ENCODE measurements around the gene GNA12. TPM values are rescaled to one million over a fixed set of nuclear protein-coding genes. Genes with fewer than 3 reads are reported as not detected.

GNA12 gene
- total and polyA plus RNA-seq, 9 of the 15 experiments (the other 6 are each of a cell fraction or from before 2014, with no cell fraction given), result 0.65 to 32.7 (median 9.6) TPM

DNA sequence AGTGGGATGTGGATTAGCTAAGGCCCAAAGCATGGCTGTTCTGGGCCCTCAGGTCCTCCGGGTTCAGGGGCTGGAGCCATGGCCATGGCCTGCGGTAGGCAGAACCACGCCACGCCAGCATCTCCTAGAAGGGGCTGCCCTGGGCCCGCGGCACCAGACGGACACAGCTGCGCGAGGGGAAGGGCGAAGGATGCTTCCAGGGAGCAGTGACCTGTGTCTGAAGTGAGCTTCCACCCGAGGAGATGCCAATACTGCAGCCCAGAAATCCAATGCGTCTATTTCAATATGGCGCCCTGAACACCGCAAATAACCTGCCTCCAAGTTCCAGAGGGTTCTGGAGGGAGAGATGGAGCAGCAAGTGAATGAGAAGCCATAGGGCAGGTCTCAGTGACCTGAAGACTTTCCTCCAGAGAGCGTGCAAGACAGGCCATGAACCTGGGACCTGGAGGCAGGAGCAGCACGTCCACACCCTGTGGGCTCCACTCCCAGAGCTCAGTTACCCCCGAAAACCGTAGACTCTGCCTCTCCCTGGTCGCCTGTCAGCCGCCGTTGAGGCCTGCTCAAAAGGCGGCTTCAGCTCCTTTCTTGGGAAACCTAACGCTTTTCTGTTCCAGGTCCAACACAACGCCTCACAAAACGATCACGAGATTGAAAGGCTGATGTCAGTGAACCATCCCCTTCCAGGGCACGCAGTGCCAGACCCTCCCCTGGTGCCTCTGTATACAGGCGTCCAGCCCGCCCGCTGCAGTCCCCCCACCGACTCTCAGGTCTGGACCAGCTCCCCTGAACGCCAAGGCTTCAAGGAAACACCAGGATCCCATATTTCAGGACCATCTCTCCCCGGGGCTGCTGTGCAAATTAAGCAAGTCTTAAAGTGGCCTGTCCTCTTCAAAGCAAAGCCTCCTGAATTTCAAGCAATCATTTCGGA lies 118.7 kb downstream of the GNA12 start:
- peak overlapping the region in 1 of 2 experiments; percentile 61; a peak in 1 of 4 replicates for H3K9ac ChIP-seq (ENCODE audit: insufficient read depth in 1 of 2, low read depth in 2 of 2, low read length in 2 of 2)
- TF ChIP-seq PRPF4 (IDR thresholded peaks at IDR 0.05; ENCODE audit: insufficient read depth, low read depth, low read length, poor library complexity, severe bottlenecking) (no peak), RBM22 (IDR thresholded peaks at IDR 0.05; ENCODE audit: low read depth, low read length, poor library complexity, severe bottlenecking) (peak; percentile 10), MXI1 (IDR thresholded peaks at IDR 0.05; ENCODE audit: low read depth, low read length) (no peak), POLR2G (IDR thresholded peaks at IDR 0.05; ENCODE audit: low read depth, low read length) (0 out of 2 replicates have a peak, but pooled peaks have one; percentile 22), TAF7 (tag; IDR thresholded peaks at IDR 0.05) (no peak), HOXB6 (CRISPR knock-in tag; IDR thresholded peaks at IDR 0.05; ENCODE audit: borderline replicate concordance) (no peak), MYBL2 (IDR thresholded peaks at IDR 0.05; ENCODE audit: low read depth) (no peak), MYBL2 (CRISPR knock-in tag; IDR thresholded peaks at IDR 0.05; ENCODE audit: borderline replicate concordance) (no peak), TEAD1 (CRISPR knock-in tag; IDR thresholded peaks at IDR 0.05) (no peak), HCFC1 (IDR thresholded peaks at IDR 0.05; ENCODE audit: low read depth, low read length) (no peak)
- TF ChIP-seq, protein P1, sequence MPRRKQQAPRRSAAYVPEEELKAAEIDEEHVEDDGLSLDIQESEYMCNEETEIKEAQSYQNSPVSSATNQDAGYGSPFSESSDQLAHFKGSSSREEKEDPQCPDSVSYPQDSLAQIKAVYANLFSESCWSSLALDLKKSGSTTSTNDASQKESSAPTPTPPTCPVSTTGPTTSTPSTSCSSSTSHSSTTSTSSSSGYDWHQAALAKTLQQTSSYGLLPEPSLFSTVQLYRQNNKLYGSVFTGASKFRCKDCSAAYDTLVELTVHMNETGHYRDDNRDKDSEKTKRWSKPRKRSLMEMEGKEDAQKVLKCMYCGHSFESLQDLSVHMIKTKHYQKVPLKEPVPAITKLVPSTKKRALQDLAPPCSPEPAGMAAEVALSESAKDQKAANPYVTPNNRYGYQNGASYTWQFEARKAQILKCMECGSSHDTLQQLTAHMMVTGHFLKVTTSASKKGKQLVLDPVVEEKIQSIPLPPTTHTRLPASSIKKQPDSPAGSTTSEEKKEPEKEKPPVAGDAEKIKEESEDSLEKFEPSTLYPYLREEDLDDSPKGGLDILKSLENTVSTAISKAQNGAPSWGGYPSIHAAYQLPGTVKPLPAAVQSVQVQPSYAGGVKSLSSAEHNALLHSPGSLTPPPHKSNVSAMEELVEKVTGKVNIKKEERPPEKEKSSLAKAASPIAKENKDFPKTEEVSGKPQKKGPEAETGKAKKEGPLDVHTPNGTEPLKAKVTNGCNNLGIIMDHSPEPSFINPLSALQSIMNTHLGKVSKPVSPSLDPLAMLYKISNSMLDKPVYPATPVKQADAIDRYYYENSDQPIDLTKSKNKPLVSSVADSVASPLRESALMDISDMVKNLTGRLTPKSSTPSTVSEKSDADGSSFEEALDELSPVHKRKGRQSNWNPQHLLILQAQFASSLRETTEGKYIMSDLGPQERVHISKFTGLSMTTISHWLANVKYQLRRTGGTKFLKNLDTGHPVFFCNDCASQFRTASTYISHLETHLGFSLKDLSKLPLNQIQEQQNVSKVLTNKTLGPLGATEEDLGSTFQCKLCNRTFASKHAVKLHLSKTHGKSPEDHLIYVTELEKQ (CRISPR knock-in tag; IDR thresholded peaks at IDR 0.05), result no peak
- TF ChIP-seq, protein P2, sequence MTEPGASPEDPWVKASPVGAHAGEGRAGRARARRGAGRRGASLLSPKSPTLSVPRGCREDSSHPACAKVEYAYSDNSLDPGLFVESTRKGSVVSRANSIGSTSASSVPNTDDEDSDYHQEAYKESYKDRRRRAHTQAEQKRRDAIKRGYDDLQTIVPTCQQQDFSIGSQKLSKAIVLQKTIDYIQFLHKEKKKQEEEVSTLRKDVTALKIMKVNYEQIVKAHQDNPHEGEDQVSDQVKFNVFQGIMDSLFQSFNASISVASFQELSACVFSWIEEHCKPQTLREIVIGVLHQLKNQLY (CRISPR knock-in tag; conservative IDR thresholded peaks at IDR 0.05), result no peak
- H3K27ac ChIP-seq (ENCODE audit: extremely low read depth, low read depth, low read length), result no peak overlapping the region
- ATAC-seq, result no peak
- H4K20me1 ChIP-seq (replicated peaks; ENCODE audit: control insufficient read depth, insufficient read depth, low read length), result no peaks in the 10 kb centered on the region
- no peaks in the 10 kb centered on the region for H3K9me3 ChIP-seq (replicated peaks; ENCODE audit: control insufficient read depth, insufficient read depth, low read depth, low read length)
- H3K4me2 ChIP-seq (ENCODE audit: insufficient read depth, low read length), result no peak overlapping the region
- no peak overlapping the region for H2AFZ ChIP-seq (ENCODE audit: low read depth, low read length)
- intact Hi-C loops (cut with micrococcal nuclease), result no loop called here
- POLR2A ChIA-PET, result interaction anchor here (1.7 kb wide), 1 partner anchor 10 kb away, joined by 4 read pairs; no protein-coding TSS in a partner anchor
- H3K79me2 ChIP-seq (ENCODE audit: control insufficient read depth, insufficient read depth, low read length), result no peaks in the 10 kb centered on the region
- no peak overlapping the region for H3K4me3 ChIP-seq
- 77% methylated on average over 34 of the region's 34 CpGs for WGBS (ENCODE audit: insufficient coverage, low coverage, missing lambda C conversion rate)
- DNase-seq (ENCODE audit: extremely low read depth in 1 of 4, low spot score in 3 of 4), result no peak
- CTCF ChIA-PET (ENCODE audit: low intra/inter-chr PET ratio), result no interaction called here
- H3K27me3 ChIP-seq (ENCODE audit: control insufficient read depth in 2 of 2, insufficient read depth in 2 of 2, low read length in 2 of 2), result no peaks in the 10 kb centered on the region
- peaks cover 9% of the 10 kb centered on the region; the same call in 1 of the 3 replicates for H3K36me3 ChIP-seq (ENCODE audit: control insufficient read depth, insufficient read depth, low read length)
- BruUV-seq (replicated peaks), result no TSS peak
- in situ Hi-C loops (cut with MboI), result no loop called here
- H3K9me1 ChIP-seq (ENCODE audit: control insufficient read depth, insufficient read depth, low read length), result no peaks in the 10 kb centered on the region
- H3K4me1 ChIP-seq (replicated peaks in 1 of 2; ENCODE audit: control insufficient read depth in 2 of 2, insufficient read depth in 2 of 2, low read length in 2 of 2), result peaks cover 0 to 22% of the 10 kb centered on the region in 2 experiments; a peak in 1 of 5 replicates
- FAIRE-seq, result no peak

Data from K562 (cell line).